ENCODE data around the gene MPHOSPH9. TPM values are rescaled to one million over a fixed set of nuclear protein-coding genes. Genes with fewer than 3 reads are reported as not detected.

The MPHOSPH9 gene
- total RNA-seq, 1 experiment from 2014 or later = 60.5 TPM

DNA sequence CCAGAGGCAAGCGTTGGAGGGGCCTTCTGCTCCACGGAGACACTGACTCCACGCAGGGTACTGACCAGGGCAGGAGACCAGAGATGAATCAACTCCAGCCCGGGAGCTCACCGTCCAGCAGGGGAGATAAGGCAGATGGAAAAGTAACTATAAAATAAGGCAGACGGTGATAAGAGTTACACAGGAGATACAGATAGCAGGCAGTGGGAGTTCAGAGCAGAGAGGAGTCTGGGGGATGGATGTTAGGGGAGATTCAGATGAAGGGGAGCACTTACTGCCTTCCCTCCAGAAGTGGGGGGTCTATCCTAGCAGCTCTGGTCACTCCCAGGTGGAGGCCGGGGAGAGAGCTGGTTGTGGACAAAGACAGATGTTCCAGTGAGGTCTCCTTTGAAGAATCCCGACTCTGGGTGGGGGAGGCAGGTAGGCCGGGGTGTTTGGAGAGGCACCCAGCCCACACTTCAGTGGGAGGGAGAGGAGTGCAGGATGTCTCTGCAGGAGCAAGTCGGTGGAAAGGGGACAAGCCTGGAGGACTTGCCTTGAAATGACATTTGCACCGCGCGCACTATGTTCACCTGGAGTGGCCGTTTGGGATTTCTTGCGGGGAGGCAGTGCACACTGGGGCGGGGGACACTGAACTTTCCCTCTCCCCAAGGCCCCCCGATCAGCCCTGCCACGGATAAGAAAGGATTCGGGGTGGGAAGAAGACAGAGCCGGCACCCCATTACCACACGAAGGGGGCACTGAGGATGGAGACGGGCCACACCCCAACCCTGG, 83.3 kb downstream of the MPHOSPH9 start:
- no CpG with 5 or more reads among the region's 22 CpGs for whole genome bisulfite sequencing (ENCODE audit: extremely low coverage, insufficient read length, low lambda C conversion rate)
- H3K27ac Mint-ChIP-seq = no peak overlapping the region; a peak in 1 of 7 replicates
- H3K4me2 ChIP-seq (ENCODE audit: insufficient read depth, insufficient read length, low read length) = peak overlapping the region; percentile 55
- no peak overlapping the region for H2BK5ac ChIP-seq (ENCODE audit: insufficient read length, low read length)
- no peaks in the 10 kb centered on the region for H3K79me2 ChIP-seq (ENCODE audit: insufficient read depth, low read length)
- H3K36me3 Mint-ChIP-seq (ENCODE audit: insufficient read depth in 1 of 3, low read depth in 3 of 3) = peaks cover 0 to 6% (median 0%) of the 10 kb centered on the region in 3 experiments; a peak in 2 of 7 replicates
- no peaks in the 10 kb centered on the region for H3K9me3 Mint-ChIP-seq
- no peak overlapping the region for H3K4ac ChIP-seq (ENCODE audit: low read depth, low read length)
- H3K14ac ChIP-seq (ENCODE audit: insufficient read depth, low read length) = no peak overlapping the region
- peaks cover 17% of the 10 kb centered on the region; the same call in 1 of the 2 replicates for H3K27me3 ChIP-seq (ENCODE audit: insufficient read depth, low read length)
- peak overlapping the region; percentile 65 to 85 for H3K4me3 Mint-ChIP-seq
- H3K18ac ChIP-seq (ENCODE audit: insufficient read length, low read depth, low read length) = no peak overlapping the region
- H3K9me3 ChIP-seq (ENCODE audit: control insufficient read depth, low read depth, low read length) = no peaks in the 10 kb centered on the region
- peaks cover 58% of the 10 kb centered on the region for H3K27me3 Mint-ChIP-seq (ENCODE audit: low read depth)
- no peak overlapping the region for H2BK15ac ChIP-seq (ENCODE audit: low read depth, low read length)
- H3K27ac ChIP-seq (ENCODE audit: insufficient read length, low read depth, low read length) = no peak overlapping the region
- H3K9ac ChIP-seq (ENCODE audit: extremely low read depth, insufficient read length, low read length) = no peak overlapping the region
- H3K56ac ChIP-seq (ENCODE audit: insufficient read length, low read depth, low read length) = no peak overlapping the region
- H4K20me1 ChIP-seq (ENCODE audit: control insufficient read depth, insufficient read depth, insufficient read length) = no peaks in the 10 kb centered on the region
- H2AK5ac ChIP-seq (ENCODE audit: insufficient read length, low read length) = no peak overlapping the region
- peaks cover 2% of the 10 kb centered on the region; the same call in 1 of the 2 replicates for H3K4me1 ChIP-seq (ENCODE audit: insufficient read depth, low read length)
- no peak overlapping the region for H4K91ac ChIP-seq (ENCODE audit: insufficient read length, low read depth, low read length)
- no peak overlapping the region for H2BK12ac ChIP-seq (ENCODE audit: insufficient read length, low read depth, low read length)
- H2BK120ac ChIP-seq (ENCODE audit: low read depth, low read length, poor library complexity, severe bottlenecking) = no peak overlapping the region
- no peak for DNase-seq
- TF ChIP-seq, protein P1, sequence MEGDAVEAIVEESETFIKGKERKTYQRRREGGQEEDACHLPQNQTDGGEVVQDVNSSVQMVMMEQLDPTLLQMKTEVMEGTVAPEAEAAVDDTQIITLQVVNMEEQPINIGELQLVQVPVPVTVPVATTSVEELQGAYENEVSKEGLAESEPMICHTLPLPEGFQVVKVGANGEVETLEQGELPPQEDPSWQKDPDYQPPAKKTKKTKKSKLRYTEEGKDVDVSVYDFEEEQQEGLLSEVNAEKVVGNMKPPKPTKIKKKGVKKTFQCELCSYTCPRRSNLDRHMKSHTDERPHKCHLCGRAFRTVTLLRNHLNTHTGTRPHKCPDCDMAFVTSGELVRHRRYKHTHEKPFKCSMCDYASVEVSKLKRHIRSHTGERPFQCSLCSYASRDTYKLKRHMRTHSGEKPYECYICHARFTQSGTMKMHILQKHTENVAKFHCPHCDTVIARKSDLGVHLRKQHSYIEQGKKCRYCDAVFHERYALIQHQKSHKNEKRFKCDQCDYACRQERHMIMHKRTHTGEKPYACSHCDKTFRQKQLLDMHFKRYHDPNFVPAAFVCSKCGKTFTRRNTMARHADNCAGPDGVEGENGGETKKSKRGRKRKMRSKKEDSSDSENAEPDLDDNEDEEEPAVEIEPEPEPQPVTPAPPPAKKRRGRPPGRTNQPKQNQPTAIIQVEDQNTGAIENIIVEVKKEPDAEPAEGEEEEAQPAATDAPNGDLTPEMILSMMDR (conservative IDR thresholded peaks at IDR 0.05) = no peak
- no peak overlapping the region for H4K8ac ChIP-seq (replicated peaks; ENCODE audit: insufficient read length, low read depth, low read length)
- no peaks in the 10 kb centered on the region for H3K79me1 ChIP-seq (ENCODE audit: insufficient read depth, low read depth, low read length, poor library complexity, severe bottlenecking)
- no peak overlapping the region for H3T11ph ChIP-seq (ENCODE audit: low read length)
- H3K23me2 ChIP-seq (ENCODE audit: insufficient read length, low read depth, low read length, poor library complexity, severe bottlenecking) = peaks cover 10% of the 10 kb centered on the region
- H3K23ac ChIP-seq (ENCODE audit: insufficient read length, low read depth, low read length) = no peak overlapping the region
- H4K5ac ChIP-seq (ENCODE audit: insufficient read length, low read depth, low read length) = no peak overlapping the region
- no peak overlapping the region for H2BK20ac ChIP-seq (ENCODE audit: low read depth, low read length, poor library complexity, severe bottlenecking)
- no peak overlapping the region for H2AFZ ChIP-seq (ENCODE audit: low read length)
- peaks cover 43 to 44% of the 10 kb centered on the region in 2 experiments for H3K4me1 Mint-ChIP-seq
